ENCODE data around the gene TMEM100.

DNA sequence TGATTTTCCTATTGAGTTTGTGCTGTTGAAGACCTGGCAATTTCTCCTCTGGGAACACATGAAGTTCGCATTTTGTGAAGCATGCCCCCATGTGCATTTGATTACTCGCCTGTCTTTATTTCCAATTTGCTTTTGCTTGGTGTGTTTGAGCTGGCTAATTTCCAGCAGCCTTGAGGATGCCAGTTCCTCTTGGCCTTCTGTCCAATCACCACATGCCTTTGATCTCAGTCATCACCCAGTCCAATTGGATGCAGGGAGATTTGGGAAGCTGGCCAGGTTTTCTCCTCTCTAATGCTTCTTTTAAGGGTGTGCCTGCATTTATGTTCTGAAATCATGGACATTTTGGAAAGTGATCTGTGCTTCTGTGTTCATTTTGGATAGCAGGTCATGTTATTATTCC is 3.8 kb upstream of the TMEM100 start:
- TF ChIP-seq POLR2A (IDR thresholded peaks at IDR 0.05; ENCODE audit: low read length): no peak
- no peak for TF ChIP-seq GATA1 (IDR thresholded peaks at IDR 0.05; ENCODE audit: low read depth, low read length)

All from erythroblast (primary cell).